IPS DF 19.7 (cell line): ENCODE measurements around the gene SAMD8.

ENCODE experiments used
- DNase-seq: peaks from one replicate; pipeline ENCODE4 v3.0.0-alpha.2; 2013; ENCODE audit warnings: low read depth, low spot score

The SAMD8 gene

DNA sequence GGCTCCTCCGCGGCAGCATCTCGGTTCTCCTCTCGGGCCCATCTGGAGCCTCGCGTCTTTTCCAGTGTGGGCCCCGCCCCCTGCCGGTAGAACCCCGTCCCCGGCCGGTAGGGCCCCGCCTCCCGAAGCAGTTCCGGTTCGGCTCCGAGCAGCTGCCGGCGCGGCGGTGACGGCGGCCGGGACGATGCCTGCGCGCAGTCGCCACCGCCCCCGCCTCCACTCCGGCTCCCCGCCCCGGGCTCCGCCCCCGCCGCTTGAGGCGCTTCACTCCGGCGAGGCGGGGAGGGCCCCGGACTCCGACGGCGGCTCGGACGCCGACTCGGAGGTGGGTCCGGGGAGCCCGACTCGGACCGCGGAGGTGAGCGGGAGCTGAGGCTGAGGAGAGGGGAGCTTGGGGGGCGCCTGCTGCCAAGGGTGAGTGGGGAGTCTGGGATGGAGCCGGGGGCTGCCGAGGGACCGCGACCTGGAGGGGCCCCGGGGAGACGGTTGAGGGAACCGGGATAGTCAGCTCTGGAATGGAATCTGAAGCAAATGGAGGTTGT, at the start of gene SAMD8:
Gene SAMD8 (plus strand): TSS at position 292 of the 542 bp plus-strand sequence. CDS start 38,873 bp downstream, outside the sequence.
- no peak for DNase-seq

DNA sequence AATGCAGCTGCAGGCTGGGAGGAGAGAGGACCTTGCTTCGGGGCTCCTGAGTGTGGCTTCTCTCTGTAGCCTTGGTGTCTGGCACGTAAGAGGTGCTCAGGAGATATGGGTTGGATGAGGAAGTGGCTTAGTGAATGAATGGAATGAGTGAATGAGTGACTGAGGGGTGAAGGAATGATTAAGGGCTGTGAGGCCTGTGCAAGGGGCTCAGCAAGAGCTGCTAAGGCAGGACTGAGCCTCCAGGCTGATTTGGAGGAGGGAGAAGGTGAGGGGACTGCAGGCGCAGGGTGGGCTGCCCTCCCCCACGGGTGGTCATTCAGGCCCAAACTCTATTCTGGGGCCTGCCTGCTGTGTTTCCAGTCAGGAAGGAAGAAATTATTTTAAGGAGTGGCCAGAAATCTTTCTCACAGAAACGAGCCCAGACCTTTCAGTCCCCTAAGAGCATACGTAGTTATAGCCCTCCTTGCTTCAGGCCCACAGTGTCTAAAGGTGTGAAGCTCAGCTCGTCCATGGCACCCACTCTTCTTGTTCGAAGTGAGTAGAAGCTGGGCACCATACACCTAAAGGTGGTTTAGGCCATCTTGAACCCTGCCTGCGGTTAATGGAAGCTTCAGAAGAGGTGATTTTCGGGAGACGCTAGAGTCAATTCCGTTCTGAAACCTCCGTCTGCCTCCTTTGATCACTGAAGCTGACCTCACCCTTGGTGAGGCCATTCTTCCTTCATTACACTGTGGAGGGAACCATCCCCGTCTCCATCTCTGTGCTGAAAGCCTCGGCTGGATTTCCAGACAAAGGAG, 49.5 kb upstream of the SAMD8 start:
- no peak for DNase-seq

- DNase-seq = no peak
These were observed 48.8 kb upstream of the SAMD8 start for GRCh38 chr10:75062506-75063299.

- no peak for DNase-seq
These were observed 47.8 kb upstream of the SAMD8 start for GRCh38 chr10:75063461-75064230.

DNA sequence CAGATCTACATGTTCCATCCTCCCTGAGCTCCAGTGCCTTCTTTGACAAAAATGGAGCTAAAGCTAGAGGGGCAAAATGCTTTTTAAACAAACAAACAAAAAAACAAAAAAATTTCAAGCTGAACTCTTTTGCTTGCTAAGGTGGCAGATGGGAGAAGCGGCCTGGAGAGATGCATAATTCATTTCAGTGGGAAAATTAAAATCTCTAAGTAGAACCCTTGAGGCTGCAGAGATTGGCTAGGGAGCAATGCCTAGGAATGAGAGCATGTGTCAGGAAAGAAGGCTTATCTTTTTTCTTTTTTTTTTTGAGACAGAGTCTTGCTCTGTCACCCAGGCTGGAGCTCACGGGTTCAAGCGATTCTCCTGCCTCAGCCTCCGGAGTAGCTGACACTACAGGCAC, 46.4 kb upstream of the SAMD8 start:
- DNase-seq = no peak

- DNase-seq = no peak
These were observed 45.2 kb upstream of the SAMD8 start for GRCh38 chr10:75066271-75066670.

- DNase-seq = no peak
These were observed 44.2 kb upstream of the SAMD8 start for GRCh38 chr10:75067272-75067671.

DNA sequence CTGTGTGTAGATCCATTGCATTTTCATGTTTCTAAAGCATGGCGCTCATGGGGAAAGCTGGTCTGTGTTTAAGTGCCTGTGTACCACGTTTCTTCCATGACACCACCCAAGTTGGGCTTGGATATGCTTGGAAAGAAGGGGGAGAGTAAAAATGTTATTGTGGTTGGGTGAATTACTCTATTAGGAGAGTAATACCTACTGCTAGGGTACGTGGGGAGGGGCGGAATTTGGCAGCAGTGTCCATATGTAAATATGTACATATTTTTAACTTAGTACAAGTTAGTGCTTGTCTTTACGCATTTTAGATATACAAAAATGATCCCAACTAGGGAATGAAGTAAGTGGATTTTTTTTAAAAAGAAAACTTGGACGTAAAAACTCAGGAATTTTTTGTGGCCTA, 42.9 kb upstream of the SAMD8 start:
- DNase-seq = no peak

DNA sequence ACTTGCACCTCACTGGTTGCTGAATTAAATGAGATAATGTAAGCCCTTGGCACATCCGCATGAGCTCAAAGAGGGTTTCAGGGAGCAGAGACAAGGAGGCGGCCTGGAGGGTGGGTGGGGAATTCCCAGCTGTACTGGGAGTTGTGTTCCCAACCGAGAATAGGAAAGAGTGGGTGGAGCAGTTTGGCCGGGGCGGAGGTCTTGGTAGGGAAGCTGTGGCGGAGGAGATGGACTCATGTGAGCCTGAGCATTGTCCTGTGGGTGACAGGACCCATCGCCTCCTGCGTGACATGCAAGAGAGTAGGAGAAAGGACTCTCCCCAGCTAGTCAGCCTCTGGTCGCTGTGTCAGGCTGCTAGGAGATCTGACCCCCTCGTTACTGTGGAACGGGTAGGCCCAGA, 41.0 kb upstream of the SAMD8 start:
- no peak for DNase-seq

DNA sequence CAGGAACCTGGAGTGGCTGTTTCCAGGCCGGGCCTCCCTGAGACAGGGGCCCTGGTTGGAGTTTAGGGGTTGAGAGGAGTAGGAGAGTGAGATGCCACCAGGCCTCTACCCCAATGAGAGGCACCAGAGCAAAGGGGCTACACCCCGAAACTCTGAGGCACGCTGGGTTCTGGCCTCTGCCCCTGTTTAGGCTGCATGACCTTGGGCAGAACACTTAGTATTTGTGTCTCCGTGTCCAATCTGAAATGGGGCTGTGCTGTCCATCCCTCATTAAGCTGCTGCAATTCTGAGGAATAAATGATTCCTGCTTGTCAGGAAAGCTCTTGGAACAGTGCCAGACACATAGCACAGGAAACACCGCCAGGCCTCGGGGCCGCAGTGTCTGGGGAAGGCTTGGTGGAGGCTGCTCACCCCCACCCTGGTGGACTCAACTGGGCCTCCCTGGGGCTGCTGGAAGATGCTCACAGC, 40.5 kb upstream of the SAMD8 start:
- no peak for DNase-seq

- DNase-seq = no peak
These were observed 39.7 kb upstream of the SAMD8 start for GRCh38 chr10:75071756-75072155.

DNA sequence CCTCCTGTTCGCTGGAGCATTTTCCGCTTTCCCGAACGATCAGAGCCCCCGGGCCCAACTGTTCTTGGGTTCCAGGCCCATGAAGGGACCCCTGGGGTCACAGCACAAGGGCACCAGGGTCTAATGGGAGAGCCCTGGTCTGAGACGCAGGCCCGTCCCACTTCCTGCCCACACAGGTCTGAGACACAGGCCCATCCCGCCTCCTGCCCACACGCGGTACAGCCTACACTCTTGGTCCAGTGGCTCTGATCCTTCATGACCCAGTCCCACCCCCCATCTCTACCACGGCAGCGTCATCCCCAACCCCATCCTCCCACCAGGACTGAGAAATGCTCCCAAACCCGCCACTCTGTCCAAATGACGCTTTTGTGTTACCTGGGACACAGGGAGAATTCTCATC, 38.7 kb upstream of the SAMD8 start:
- no peak for DNase-seq

DNA sequence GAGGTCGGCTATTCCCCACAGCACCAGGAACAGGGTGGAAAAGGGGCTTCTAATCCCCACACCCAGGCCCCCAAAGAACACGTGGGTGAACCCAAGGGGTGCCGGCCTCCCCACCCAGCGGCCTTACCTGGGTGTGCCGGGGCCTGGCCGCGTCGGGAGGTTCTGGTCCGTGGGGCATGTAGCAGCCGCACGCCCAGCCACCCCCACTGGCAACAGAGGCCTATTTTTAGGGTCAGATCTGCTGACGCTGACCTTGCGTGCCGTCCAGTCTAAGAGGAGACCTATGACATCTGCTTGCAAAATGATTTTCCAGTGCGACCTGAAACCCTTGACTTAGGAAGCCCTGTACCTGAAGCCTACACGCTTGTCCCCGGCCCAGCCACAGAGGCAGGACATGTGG, 38.0 kb upstream of the SAMD8 start:
- DNase-seq = no peak

GRCh38 chr10:75074711-75075445, 36.6 kb upstream of the SAMD8 start:
- no peak for DNase-seq

DNA sequence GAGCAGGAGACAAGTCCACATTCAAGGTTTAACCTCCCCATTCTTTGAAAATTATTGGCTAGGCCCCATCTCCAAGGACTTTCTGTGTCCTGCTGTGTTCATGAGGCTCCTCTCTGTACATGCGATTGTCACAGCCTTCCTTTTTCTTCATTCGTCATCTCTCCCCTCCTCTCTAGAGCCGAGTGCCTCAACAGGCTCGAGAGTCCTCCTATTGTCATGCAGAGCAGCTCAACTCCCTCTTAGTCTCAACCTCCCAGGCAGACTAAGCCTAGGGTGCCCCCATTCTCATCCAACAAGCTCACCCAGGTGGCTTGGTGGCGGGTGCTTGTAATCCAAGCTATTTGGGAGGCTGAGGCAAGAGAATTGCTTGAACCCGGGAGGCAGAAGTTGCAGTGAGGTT, 35.1 kb upstream of the SAMD8 start:
- DNase-seq = no peak

DNA sequence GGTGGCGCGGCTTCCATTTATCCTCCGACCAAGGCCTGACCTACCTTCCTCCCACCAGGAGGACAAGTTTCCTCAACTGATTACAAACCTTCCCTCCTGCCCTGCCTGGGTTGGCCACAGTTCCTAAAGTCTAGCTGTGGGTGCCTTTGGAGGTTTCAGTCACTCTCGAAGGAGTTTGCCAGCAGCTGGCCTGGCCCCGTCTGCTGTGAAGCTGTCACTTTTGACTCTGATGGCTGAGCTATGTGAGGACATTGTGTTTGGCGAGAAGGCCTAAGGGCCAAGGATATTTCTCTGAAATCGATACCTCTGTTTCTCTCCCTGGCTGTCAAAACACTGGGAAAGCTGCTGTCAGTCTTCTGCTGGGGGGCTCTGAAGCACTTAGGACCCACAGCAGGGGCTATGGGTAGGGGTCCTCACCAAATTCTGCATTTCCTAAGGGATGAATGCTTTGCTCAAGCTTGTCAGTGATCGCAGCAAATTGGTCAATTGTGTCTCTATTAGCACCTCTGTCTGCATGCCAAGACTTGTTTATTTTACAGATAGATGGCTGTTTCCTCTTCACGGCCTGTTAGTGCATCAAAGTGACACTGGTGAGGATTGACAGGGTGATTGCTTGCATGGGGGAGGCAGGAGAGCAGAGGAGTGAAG, 31.9 kb upstream of the SAMD8 start:
- no peak for DNase-seq

GRCh38 chr10:75080554-75080953, 30.9 kb upstream of the SAMD8 start:
- no peak for DNase-seq

DNA sequence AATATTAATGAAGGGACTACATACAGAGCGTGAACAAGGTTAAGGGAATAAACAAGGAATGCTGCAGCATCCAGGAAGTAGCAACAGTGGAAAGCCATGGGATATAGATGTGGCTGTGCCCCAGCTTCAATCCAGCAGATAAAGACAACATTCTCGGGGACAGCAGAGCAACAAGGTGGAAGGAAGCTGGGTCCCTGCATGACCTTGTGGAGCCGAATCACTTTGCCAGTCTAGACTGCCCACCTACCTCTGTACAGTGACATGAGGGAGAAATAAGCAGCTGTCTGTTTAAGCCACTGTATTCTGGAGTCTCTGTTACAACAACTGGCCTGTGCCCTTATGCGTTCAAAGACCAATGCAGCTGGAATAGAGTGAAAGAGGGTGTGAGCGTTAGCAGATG, 30.1 kb upstream of the SAMD8 start:
- DNase-seq = no peak

DNA sequence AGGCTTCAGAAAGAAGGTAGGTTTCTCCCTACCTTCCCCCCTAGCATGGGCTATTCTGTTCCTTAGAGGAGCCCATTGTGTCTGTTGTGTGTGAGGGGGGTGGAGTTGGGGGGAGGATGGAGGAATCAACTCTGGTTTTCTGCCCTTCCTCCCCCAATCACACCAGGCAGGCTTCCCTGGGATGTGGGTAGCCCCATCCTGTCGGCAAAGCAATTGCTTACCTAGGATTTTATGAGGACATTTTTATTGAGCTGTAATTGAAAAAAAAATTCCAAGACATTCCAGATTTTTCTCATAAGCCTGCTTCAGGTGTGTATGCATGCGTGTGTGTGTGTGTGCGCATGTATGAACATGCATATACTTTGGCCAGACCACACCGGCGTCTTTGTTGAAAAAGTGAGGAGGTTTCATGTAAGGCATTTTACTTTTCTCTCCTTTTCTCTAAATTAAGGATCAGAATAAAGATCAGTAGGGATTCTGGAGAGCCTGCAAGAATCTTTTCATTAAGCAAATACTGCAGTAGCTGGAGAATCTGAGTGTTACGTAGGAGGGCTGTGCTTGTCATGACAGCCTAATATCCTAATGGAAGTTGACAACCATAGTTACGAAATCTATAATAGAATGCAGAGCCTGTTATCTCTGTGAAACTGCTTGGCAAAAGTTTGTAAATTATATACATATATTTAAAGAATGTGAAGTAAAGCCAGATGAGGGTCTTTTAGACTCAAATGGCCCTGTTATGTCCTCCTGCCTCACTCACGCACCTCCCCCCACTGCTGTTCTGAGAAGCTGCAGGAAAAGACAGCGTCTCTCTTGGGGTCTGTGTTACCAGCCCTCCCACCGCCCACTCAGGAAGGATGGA, 27.3 kb upstream of the SAMD8 start:
- no peak for DNase-seq
